CD4-positive, CD25-positive, alpha-beta regulatory T cell (primary cell): ENCODE results near the gene LFNG. TPM values are rescaled to one million over a fixed set of nuclear protein-coding genes. Genes with fewer than 3 reads are reported as not detected.
"Not testable (repeated sequence)": the region's sequence is repeated elsewhere in the genome, so short reads cannot be mapped to it uniquely, and the experiment has no call there.

ENCODE experiments used
- ATAC-seq, 2 donors: fragments of 150-1000 bp; cut with Tn5 transposase; one replicate each; pipeline ENCODE4 v1.10.0; 2021; ENCODE audit warnings: low read depth in 2 of 2, moderate number of reproducible peaks in 2 of 2, moderate library complexity in 1 of 2
- DNase-seq, 3 donors: peaks; one replicate each; pipeline versions ENCODE4 v3.0.0 to v3.0.0-alpha.2; 2012 to 2022; ENCODE audit warnings: mixed read lengths in 1 of 3
- H3K27ac ChIP-seq: one replicate; pipeline ENCODE4 v1.7.0; 2013; ENCODE audit warnings: mild to moderate bottlenecking, low read length; ENCODE audit not compliant: insufficient read depth, poor library complexity, severe bottlenecking
- H3K27me3 ChIP-seq: one replicate; pipeline ENCODE4 v1.7.0; 2013; ENCODE audit warnings: low read length; ENCODE audit not compliant: control insufficient read depth, insufficient read depth
- H3K36me3 ChIP-seq: one replicate; pipeline ENCODE4 v1.7.0; 2013; ENCODE audit warnings: mild to moderate bottlenecking, low read length, moderate library complexity; ENCODE audit not compliant: control insufficient read depth, insufficient read depth
- H3K4me1 ChIP-seq: 2 replicates; pipeline ENCODE4 v1.7.0; 2013; ENCODE audit warnings: mild to moderate bottlenecking, low read length; ENCODE audit not compliant: insufficient read depth, control insufficient read depth, poor library complexity, severe bottlenecking
- H3K4me3 ChIP-seq: one replicate; pipeline ENCODE4 v1.7.0; 2013; ENCODE audit warnings: low read depth, mild to moderate bottlenecking, low read length, moderate library complexity
- H3K9me3 ChIP-seq, 2 experiments: 1 replicate in 1 of 2; 2 replicates in 1 of 2; pipeline ENCODE4 v1.7.0; 2013; ENCODE audit warnings: low read length in 2 of 2, mild to moderate bottlenecking in 1 of 2, moderate library complexity in 1 of 2; ENCODE audit not compliant: control insufficient read depth in 2 of 2
- H3K27ac Mint-ChIP-seq, 3 donors: one replicate each; pipeline ENCODE4 v1.8.0; 2020 to 2022; ENCODE audit warnings: mild to moderate bottlenecking in 3 of 3, mixed read lengths in 3 of 3, moderate library complexity in 2 of 3
- H3K27me3 Mint-ChIP-seq: one replicate; pipeline ENCODE4 v1.8.0; 2022; ENCODE audit warnings: mild to moderate bottlenecking, mixed read lengths
- H3K36me3 Mint-ChIP-seq: one replicate; pipeline ENCODE4 v1.8.0; 2020; ENCODE audit warnings: mixed read lengths
- H3K4me1 Mint-ChIP-seq, 4 donors: one replicate each; pipeline ENCODE4 v1.8.0; 2020 to 2022; ENCODE audit warnings: mixed read lengths in 4 of 4, mild to moderate bottlenecking in 1 of 4
- H3K4me3 Mint-ChIP-seq, 4 donors: one replicate each; pipeline ENCODE4 v1.8.0; 2020 to 2022; ENCODE audit warnings: mild to moderate bottlenecking in 4 of 4, mixed read lengths in 4 of 4, moderate library complexity in 3 of 4
- H3K9me3 Mint-ChIP-seq, 7 donors: one replicate each; pipeline ENCODE4 v1.8.0; 2020 to 2022; ENCODE audit warnings: mixed read lengths in 7 of 7, mild to moderate bottlenecking in 3 of 7, moderate library complexity in 2 of 7
- polyA plus RNA-seq, 4 donors: library from polyadenylated mRNA; unstranded; fragments of 300-500 nt; fragmentation: Illumina TruSeq; gene quantifications; one replicate each; pipeline ENCODE4 v1.2.3, GENCODE V29; 2021
- total RNA-seq: library from RNA; stranded (reverse); gene quantifications from one replicate; pipeline ENCODE4 v1.2.3, GENCODE V29; 2022

Gene LFNG
- total and polyA plus RNA-seq, 5 donors from 2014 or later = 2.1 to 215 (median 3.3) TPM

GRCh38 chr7:2532199-2532772, 12.7 kb downstream of the LFNG start:
- H3K4me1 ChIP-seq = peaks cover 39% of the 10 kb centered on the region
- peak in 1 of 3 donors; percentile 44 for DNase-seq
- H3K27ac ChIP-seq, H3K4me3 ChIP-seq, ATAC-seq, H3K27me3 ChIP-seq, H3K36me3 ChIP-seq, H3K9me3 Mint-ChIP-seq, H3K9me3 ChIP-seq, H3K36me3 Mint-ChIP-seq, H3K27me3 Mint-ChIP-seq: not testable (repeated sequence)
- Mint-ChIP-seq H3K4me1 (peaks cover 10 to 43% (median 22%) of the 10 kb centered on the region in 4 donors), H3K27ac (peak overlapping the region in 1 of 3 donors; percentile 69), H3K4me3 (peak overlapping the region in 3 of 4 donors; percentile 9 to 76 (median 47))

- H3K36me3 Mint-ChIP-seq, H3K27ac Mint-ChIP-seq, ATAC-seq, H3K27me3 Mint-ChIP-seq, H3K27me3 ChIP-seq, H3K9me3 Mint-ChIP-seq, H3K4me3 Mint-ChIP-seq, H3K27ac ChIP-seq, H3K9me3 ChIP-seq, H3K4me3 ChIP-seq, H3K36me3 ChIP-seq: not testable (repeated sequence)
- H3K4me1 Mint-ChIP-seq = peaks cover 7 to 37% (median 18%) of the 10 kb centered on the region in 4 donors
- peak in 1 of 3 donors; percentile 38 for DNase-seq
- peaks cover 33% of the 10 kb centered on the region for H3K4me1 ChIP-seq
These were observed 13.2 kb downstream of the LFNG start for GRCh38 chr7:2532816-2533215.

DNA sequence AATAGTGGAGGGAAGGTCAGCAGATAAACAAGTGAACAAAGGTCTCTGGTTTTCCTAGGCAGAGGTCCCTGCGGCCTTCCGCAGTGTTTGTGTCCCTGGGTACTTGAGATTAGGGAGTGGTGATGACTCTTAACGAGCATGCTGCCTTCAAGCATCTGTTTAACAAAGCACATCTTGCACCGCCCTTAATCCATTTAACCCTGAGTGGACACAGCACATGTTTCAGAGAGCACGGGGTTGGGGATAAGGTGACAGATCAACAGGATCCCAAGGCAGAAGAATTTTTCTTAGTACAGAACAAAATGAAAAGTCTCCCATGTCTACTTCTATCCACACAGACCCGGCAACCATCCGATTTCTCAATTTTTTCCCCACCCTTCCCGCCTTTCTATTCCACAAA, 14.0 kb downstream of the LFNG start:
- H3K27ac ChIP-seq, H3K4me3 Mint-ChIP-seq, H3K36me3 ChIP-seq, H3K4me3 ChIP-seq, H3K9me3 Mint-ChIP-seq, H3K9me3 ChIP-seq, H3K27ac Mint-ChIP-seq, H3K27me3 Mint-ChIP-seq, H3K36me3 Mint-ChIP-seq, DNase-seq, H3K27me3 ChIP-seq, ATAC-seq: not testable (repeated sequence)
- H3K4me1 Mint-ChIP-seq = peaks cover 0 to 30% (median 11%) of the 10 kb centered on the region in 4 donors
- peaks cover 26% of the 10 kb centered on the region for H3K4me1 ChIP-seq

DNA sequence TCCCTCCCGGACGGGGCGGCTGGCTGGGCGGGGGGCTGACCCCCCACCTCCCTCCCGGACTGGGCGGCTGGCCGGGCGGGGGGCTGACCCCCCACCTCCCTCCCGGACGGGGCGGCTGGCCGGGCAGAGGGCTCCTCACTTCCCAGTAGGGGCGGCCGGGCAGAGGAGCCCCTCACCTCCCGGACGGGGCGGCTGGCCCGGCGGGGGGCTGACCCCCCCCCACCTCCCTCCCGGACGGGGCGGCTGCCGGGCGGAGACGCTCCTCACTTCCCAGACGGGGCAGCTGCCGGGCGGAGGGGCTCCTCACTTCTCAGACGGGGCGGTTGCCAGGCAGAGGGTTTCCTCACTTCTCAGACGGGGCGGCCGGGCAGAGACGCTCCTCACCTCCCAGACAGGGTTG, 14.6 kb downstream of the LFNG start:
- DNase-seq, H3K4me3 Mint-ChIP-seq, H3K27me3 ChIP-seq, H3K9me3 Mint-ChIP-seq, H3K27ac ChIP-seq, H3K27ac Mint-ChIP-seq, H3K9me3 ChIP-seq, H3K36me3 Mint-ChIP-seq, H3K4me3 ChIP-seq, H3K36me3 ChIP-seq, H3K27me3 Mint-ChIP-seq, ATAC-seq: not testable (repeated sequence)
- peaks cover 0 to 23% (median 11%) of the 10 kb centered on the region in 4 donors for H3K4me1 Mint-ChIP-seq
- peaks cover 19% of the 10 kb centered on the region for H3K4me1 ChIP-seq

DNA sequence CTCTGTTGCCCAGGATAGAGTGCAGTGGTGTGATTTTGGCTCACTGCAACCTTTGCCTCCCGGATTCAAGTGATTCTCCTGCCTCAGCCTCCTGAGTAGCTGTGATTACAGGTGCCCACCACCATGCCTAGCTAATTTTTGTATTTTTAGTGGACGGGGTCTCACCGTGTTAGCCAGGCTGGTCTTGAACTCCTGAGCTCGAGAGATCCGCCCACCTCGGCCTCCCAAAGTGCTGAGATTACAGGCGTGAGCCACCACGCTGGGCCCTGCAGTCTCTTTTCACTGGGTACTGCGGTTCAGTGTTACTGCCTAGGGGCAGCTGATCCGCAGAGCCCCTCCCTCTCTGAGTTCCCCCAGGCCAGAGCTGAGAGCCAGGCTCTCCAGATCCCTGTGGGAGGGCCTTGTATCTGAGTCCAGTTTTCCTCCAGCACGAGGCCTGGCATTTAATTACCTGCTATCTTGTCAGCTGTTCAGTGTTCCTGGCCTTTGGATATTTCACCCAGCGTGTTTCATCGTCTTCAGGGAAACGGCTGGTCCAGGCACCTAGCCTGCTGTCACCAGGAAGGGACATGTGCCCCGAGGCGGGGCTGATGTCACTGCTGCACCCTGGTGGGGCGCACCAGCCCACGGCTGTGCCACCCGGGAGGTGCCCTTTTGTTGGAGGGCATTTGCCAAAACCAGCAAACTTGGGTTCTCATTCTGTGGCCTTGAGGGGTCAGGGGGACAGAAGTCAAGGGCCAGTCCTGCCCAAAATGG, 16.5 kb downstream of the LFNG start:
- H3K27ac ChIP-seq, H3K9me3 Mint-ChIP-seq, H3K27me3 ChIP-seq, H3K36me3 Mint-ChIP-seq, H3K4me1 Mint-ChIP-seq, H3K4me3 Mint-ChIP-seq, H3K9me3 ChIP-seq, H3K36me3 ChIP-seq, H3K4me1 ChIP-seq, H3K4me3 ChIP-seq, H3K27ac Mint-ChIP-seq, DNase-seq, ATAC-seq, H3K27me3 Mint-ChIP-seq: not testable (repeated sequence)

GRCh38 chr7:2537981-2538851, 18.6 kb downstream of the LFNG start:
- Histone ChIP-seq H3K36me3 (peaks cover 4% of the 10 kb centered on the region), H3K4me1 (no peaks in the 10 kb centered on the region), H3K9me3 (no peaks in the 10 kb centered on the region), H3K27me3 (no peaks in the 10 kb centered on the region), H3K27ac (no peak overlapping the region), H3K4me3 (no peak overlapping the region)
- no peaks in the 10 kb centered on the region for H3K27me3 Mint-ChIP-seq
- DNase-seq (peak in 1 of 3 donors; percentile 19), ATAC-seq (no peak)
- H3K27ac Mint-ChIP-seq = no peak overlapping the region
- H3K4me3 Mint-ChIP-seq = peak overlapping the region in 1 of 4 donors; percentile 58
- H3K36me3 Mint-ChIP-seq = no peaks in the 10 kb centered on the region
- H3K9me3 Mint-ChIP-seq = peaks cover 0 to 8% (median 0%) of the 10 kb centered on the region in 7 donors
- H3K4me1 Mint-ChIP-seq = no peaks in the 10 kb centered on the region

GRCh38 chr7:2539031-2539911, 19.7 kb downstream of the LFNG start:
- no peaks in the 10 kb centered on the region for H3K36me3 Mint-ChIP-seq
- peak overlapping the region in 1 of 3 donors; percentile 9 for H3K27ac Mint-ChIP-seq
- H3K9me3 Mint-ChIP-seq = peaks cover 0 to 8% (median 0%) of the 10 kb centered on the region in 7 donors
- ATAC-seq (peak in 1 of 2 donors; percentile 9), DNase-seq (peak in 1 of 3 donors; percentile 25)
- no peaks in the 10 kb centered on the region for H3K4me1 ChIP-seq
- no peak overlapping the region for H3K4me3 ChIP-seq
- no peaks in the 10 kb centered on the region for H3K4me1 Mint-ChIP-seq
- H3K27me3 ChIP-seq = no peaks in the 10 kb centered on the region
- H3K36me3 ChIP-seq = peaks cover 7% of the 10 kb centered on the region
- H3K9me3 ChIP-seq = no peaks in the 10 kb centered on the region
- H3K27ac ChIP-seq = no peak overlapping the region
- peak overlapping the region in 1 of 4 donors; percentile 58 for H3K4me3 Mint-ChIP-seq
- no peaks in the 10 kb centered on the region for H3K27me3 Mint-ChIP-seq
